ENCODE results near the gene CACNG5.

Gene CACNG5

GRCh38 chr17:66834919-66835454 is at the start of gene CACNG5:
Gene CACNG5, plus strand, starts transcription at chr17:66835117. Its CDS starts 42,216 bp downstream, at chr17:66877333.
- DNase-seq: no peak

- DNase-seq: no peak
Measured at GRCh38 chr17:66786107-66786506, 48.8 kb upstream of the CACNG5 start.

GRCh38 chr17:66787914-66788313 is 47.0 kb upstream of the CACNG5 start:
- no peak for DNase-seq

- DNase-seq: no peak
Measured at GRCh38 chr17:66789093-66789492, 45.8 kb upstream of the CACNG5 start.

GRCh38 chr17:66789961-66790437 is 44.9 kb upstream of the CACNG5 start:
- no peak for DNase-seq

- no peak for DNase-seq
Measured at GRCh38 chr17:66790501-66791061, 44.3 kb upstream of the CACNG5 start.

- no peak for DNase-seq
Measured at GRCh38 chr17:66791347-66791746, 43.6 kb upstream of the CACNG5 start.

- no peak for DNase-seq
Measured at GRCh38 chr17:66793814-66794213, 41.1 kb upstream of the CACNG5 start.

- no peak for DNase-seq
Measured at GRCh38 chr17:66795486-66795885, 39.4 kb upstream of the CACNG5 start.

- no peak for DNase-seq
Measured at GRCh38 chr17:66799849-66800537, 34.9 kb upstream of the CACNG5 start.

- no peak for DNase-seq
Measured at GRCh38 chr17:66803474-66803951, 31.4 kb upstream of the CACNG5 start.

- no peak for DNase-seq
Measured at GRCh38 chr17:66805567-66805966, 29.4 kb upstream of the CACNG5 start.

- DNase-seq: no peak
Measured at GRCh38 chr17:66807182-66807581, 27.7 kb upstream of the CACNG5 start.

- no peak for DNase-seq
Measured at GRCh38 chr17:66809408-66809807, 25.5 kb upstream of the CACNG5 start.

GRCh38 chr17:66810951-66811682 is 23.8 kb upstream of the CACNG5 start:
- DNase-seq: no peak

GRCh38 chr17:66811683-66812054 is 23.2 kb upstream of the CACNG5 start:
- no peak for DNase-seq

GRCh38 chr17:66812571-66812970 is 22.3 kb upstream of the CACNG5 start:
- no peak for DNase-seq

GRCh38 chr17:66813296-66813695 is 21.6 kb upstream of the CACNG5 start:
- no peak for DNase-seq

- no peak for DNase-seq
Measured at GRCh38 chr17:66814026-66814425, 20.9 kb upstream of the CACNG5 start.

- DNase-seq: no peak
Measured at GRCh38 chr17:66814570-66814969, 20.3 kb upstream of the CACNG5 start.

GRCh38 chr17:66817750-66818149 is 17.2 kb upstream of the CACNG5 start:
- no peak for DNase-seq

GRCh38 chr17:66819466-66819865 is 15.5 kb upstream of the CACNG5 start:
- DNase-seq: no peak

- no peak for DNase-seq
Measured at GRCh38 chr17:66822009-66822408, 12.9 kb upstream of the CACNG5 start.

- no peak for DNase-seq
Measured at GRCh38 chr17:66826856-66827255, 8.1 kb upstream of the CACNG5 start.

Data from activated CD8-positive, alpha-beta memory T cell treated with anti-CD3 and anti-CD28 coated beads, Interleukin-2, amount 50 U/mL, for 48 hours (primary cell).